Sigmoid colon (tissue), 7 donors: ENCODE measurements around the gene PAFAH2. TPM values are rescaled to one million over a fixed set of nuclear protein-coding genes. Genes with fewer than 3 reads are reported as not detected.

Source experiments
- DNase-seq: peaks from one replicate; pipeline ENCODE4 v3.0.0-alpha.2; 2019
- H3K27ac ChIP-seq, 4 donors: fragments of 200-600 bp; sonication (generic); one replicate each; pipeline ENCODE4 v1.5.1; 2016 to 2019; ENCODE audit warnings: mild to moderate bottlenecking in 1 of 4
- H3K27me3 ChIP-seq, 3 donors: fragments of 200-600 bp; sonication (generic); one replicate each; pipeline ENCODE4 v1.5.1; 2019; ENCODE audit warnings: mild to moderate bottlenecking in 1 of 3
- H3K36me3 ChIP-seq, 4 donors: fragments of 200-600 bp; sonication (generic); one replicate each; pipeline ENCODE4 v1.5.1; 2016 to 2019
- H3K4me1 ChIP-seq, 4 donors: fragments of 200-600 bp; sonication (generic); one replicate each; pipeline ENCODE4 v1.5.1; 2017 to 2019
- H3K4me3 ChIP-seq, 4 donors: fragments of 200-600 bp; sonication (generic); one replicate each; pipeline ENCODE4 v1.5.1; 2017 to 2019; ENCODE audit warnings: mild to moderate bottlenecking in 2 of 4, moderate library complexity in 1 of 4
- H3K9me3 ChIP-seq, 4 donors: fragments of 200-600 bp in 3 of 4; sonication (generic) in 3 of 4; one replicate each; pipeline versions ENCODE4 v1.5.1 to v1.6.1; 2013 to 2019
- EP300 ChIP-seq, 4 donors: sonication (generic); formaldehyde crosslinking; IDR thresholded peaks; one replicate each; pipeline ENCODE4 v1.6.1; 2017; ENCODE audit warnings: antibody characterized with exemption in 4 of 4
- POLR2A ChIP-seq, 2 donors: fragments of 450-650 bp; IDR thresholded peaks; one replicate each; pipeline ENCODE4 v1.6.1; 2016; ENCODE audit warnings: antibody characterized with exemption in 2 of 2, mild to moderate bottlenecking in 2 of 2, moderate library complexity in 2 of 2
- POLR2AphosphoS5 ChIP-seq, 4 donors: sonication (generic); formaldehyde crosslinking; IDR thresholded peaks; one replicate each; pipeline ENCODE4 v1.6.1; 2017; ENCODE audit warnings: antibody characterized with exemption in 4 of 4
- WGBS, 2 donors: extraction: QIAGEN DNeasy Blood & Tissue Kit; methylation state at CpG; one replicate each; pipeline ENCODE4 v1.1.7; 2013; 5-methylcytosine and 5-hydroxymethylcytosine counted together
- intact Hi-C: fragments of 100-400 bp; cut with DNase I; formaldehyde crosslinking; loops from one replicate; pipeline ENCODE4 v1.15.1; 2023
- polyA plus RNA-seq, 3 donors: library from polyadenylated mRNA; stranded (reverse); fragments of 200-250 nt; gene quantifications; one replicate each; pipeline ENCODE4 v1.2.3, GENCODE V29; 2013
- total RNA-seq, 4 donors: library from RNA; depleted of rRNA; stranded (reverse); fragments of >200 nt; gene quantifications; one replicate each; pipeline ENCODE4 v1.1.0, GENCODE V29; 2016
- TF ChIP-seq, protein P1 (sequence below), 4 experiments: fragments of 450-650 bp in 3 of 4; fragments of 200-600 bp in 1 of 4; IDR thresholded peaks; one replicate each; pipeline ENCODE4 v1.5.1; 2016 to 2019; ENCODE audit warnings: antibody characterized with exemption in 4 of 4, mild to moderate bottlenecking in 3 of 4, moderate library complexity in 2 of 4
- donor health status: healthy with polysubstance abuse.
- donor health status: Bipolar disorder and iron deficiency.
- donor health status: healthy.

The PAFAH2 gene
- total and polyA plus RNA-seq, 7 donors: 6.7 to 36.1 (median 12.2) TPM

DNA sequence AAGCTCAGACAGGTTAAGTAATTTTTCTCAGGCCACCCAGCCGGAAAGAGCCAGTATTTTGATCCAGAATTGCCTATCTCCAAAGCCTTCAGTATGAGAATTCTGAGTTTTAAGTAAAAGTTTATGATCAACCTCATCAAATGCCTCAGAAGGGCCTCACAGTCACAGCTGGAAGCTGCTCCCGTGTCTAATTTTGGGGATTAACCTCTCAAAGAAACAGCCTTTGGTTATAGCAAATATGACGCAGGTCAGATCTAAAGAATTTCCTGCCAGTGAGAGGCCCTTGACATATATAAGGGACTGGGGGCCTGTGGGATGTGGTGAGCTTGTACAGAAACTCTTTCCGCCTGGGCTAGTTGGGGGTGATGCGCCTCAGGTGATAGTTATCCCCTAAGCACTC is 26.0 kb upstream of the PAFAH2 start:
- no peaks in the 10 kb centered on the region for H3K27me3 ChIP-seq
- WGBS, 2 donors: 88 to 92% methylated on average over 5 of the region's 5 CpGs
- peaks cover 0 to 27% (median 17%) of the 10 kb centered on the region in 4 donors for H3K4me1 ChIP-seq
- no peaks in the 10 kb centered on the region for H3K36me3 ChIP-seq
- no peak overlapping the region for H3K27ac ChIP-seq
- no peaks in the 10 kb centered on the region for H3K9me3 ChIP-seq
- TF ChIP-seq POLR2AphosphoS5 (IDR thresholded peaks at IDR 0.05) (no peak), EP300 (IDR thresholded peaks at IDR 0.05) (no peak), POLR2A (IDR thresholded peaks at IDR 0.05) (no peak)
- TF ChIP-seq, protein P1, sequence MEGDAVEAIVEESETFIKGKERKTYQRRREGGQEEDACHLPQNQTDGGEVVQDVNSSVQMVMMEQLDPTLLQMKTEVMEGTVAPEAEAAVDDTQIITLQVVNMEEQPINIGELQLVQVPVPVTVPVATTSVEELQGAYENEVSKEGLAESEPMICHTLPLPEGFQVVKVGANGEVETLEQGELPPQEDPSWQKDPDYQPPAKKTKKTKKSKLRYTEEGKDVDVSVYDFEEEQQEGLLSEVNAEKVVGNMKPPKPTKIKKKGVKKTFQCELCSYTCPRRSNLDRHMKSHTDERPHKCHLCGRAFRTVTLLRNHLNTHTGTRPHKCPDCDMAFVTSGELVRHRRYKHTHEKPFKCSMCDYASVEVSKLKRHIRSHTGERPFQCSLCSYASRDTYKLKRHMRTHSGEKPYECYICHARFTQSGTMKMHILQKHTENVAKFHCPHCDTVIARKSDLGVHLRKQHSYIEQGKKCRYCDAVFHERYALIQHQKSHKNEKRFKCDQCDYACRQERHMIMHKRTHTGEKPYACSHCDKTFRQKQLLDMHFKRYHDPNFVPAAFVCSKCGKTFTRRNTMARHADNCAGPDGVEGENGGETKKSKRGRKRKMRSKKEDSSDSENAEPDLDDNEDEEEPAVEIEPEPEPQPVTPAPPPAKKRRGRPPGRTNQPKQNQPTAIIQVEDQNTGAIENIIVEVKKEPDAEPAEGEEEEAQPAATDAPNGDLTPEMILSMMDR (IDR thresholded peaks at IDR 0.05): no peak
- no peak for DNase-seq
- intact Hi-C loops: no loop called here
- H3K4me3 ChIP-seq: no peak overlapping the region

DNA sequence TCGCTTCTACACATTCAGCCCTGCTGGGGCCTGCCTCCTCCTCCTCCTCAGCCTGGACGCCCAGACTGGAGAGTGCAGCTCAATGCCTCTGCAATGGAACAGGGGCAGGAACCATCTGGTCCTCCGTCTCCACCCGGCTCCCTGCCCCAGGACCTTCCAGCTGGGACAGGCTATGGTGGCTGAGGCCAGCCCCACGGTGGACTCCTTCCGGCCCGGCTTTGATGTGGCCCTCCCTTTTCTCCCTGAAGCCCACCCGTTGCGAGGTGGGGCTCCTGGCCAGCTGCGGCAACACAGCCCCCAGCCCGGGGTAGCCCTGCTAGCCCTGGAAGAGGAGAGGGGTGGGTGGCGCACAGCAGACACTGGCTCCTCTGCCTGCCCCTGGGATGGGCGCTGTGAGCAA is 25.1 kb upstream of the PAFAH2 start:
- WGBS, 2 donors: 89 to 90% methylated on average over 13 of the region's 13 CpGs
- Histone ChIP-seq H3K36me3 (no peaks in the 10 kb centered on the region), H3K27ac (no peak overlapping the region), H3K4me3 (no peak overlapping the region), H3K27me3 (no peaks in the 10 kb centered on the region), H3K4me1 (peaks cover 0 to 27% (median 17%) of the 10 kb centered on the region in 4 donors), H3K9me3 (no peaks in the 10 kb centered on the region)
- intact Hi-C loops: no loop called here
- TF ChIP-seq, protein P1 (IDR thresholded peaks at IDR 0.05): no peak
- TF ChIP-seq EP300 (IDR thresholded peaks at IDR 0.05) (no peak), POLR2AphosphoS5 (IDR thresholded peaks at IDR 0.05) (no peak), POLR2A (IDR thresholded peaks at IDR 0.05) (no peak)
- DNase-seq: no peak

DNA sequence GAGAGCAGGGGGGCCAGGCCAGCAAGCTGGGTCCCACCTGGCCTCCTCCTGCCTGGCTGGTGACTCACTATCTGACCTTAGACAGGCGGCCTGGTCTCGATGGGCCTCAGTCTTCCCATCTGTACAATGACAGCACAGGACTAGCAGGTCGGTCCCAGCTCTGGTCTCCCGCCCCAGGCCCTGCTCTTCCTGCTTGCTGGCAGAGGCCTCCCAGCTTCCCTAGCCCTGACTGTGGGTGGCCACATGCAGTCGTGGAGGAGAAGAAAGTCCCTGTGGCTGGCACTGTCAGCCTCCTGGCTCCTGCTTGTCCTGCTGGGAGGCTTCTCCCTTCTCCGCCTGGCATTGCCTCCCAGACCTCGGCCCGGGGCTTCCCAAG is 24.5 kb upstream of the PAFAH2 start:
- Histone ChIP-seq H3K4me3 (no peak overlapping the region), H3K9me3 (no peaks in the 10 kb centered on the region), H3K27ac (peak overlapping the region in 2 of 4 donors; percentile 5 to 47), H3K36me3 (no peaks in the 10 kb centered on the region), H3K27me3 (no peaks in the 10 kb centered on the region), H3K4me1 (peaks cover 0 to 27% (median 17%) of the 10 kb centered on the region in 4 donors)
- 82 to 85% methylated on average over 8 of the region's 8 CpGs for WGBS, 2 donors
- no peak for DNase-seq
- no peak for TF ChIP-seq POLR2AphosphoS5 (IDR thresholded peaks at IDR 0.05)
- intact Hi-C loops: no loop called here

DNA sequence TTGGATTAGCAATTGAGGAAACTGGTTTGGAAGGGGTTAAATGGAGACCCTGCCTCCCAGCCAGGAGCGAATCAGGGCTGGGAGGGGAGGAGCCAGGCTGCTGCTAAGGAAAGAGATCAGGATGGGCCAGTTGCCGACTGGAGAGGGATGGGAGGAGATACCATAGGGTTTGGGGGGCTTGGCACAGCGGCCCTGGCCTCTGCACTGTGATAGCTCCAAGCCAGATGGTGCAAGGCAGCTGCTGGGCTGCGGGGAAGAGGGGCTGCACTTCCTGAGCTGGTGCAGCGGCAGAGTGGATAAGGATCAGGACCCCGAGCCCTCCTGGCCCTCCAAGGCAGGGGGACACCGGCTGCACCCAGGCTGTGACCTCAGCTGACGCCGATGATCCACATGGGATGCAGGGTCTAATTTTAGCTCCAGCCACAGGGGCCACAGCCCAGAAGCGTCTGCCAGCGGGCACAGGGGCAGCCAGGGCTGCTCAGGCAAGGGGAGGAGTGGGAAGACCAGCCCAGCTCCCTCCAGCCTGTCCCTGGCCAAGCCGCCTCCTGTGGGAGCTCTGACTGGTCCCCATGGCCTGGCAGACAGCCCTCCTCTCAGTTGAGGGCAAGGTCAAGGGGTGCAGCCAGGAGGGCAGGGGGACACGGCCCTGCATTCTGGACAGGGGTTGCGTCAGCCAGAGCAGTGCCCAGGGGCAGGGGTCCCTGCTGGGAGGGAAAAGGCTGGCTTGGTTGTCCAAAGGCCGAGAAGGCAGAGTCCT is 24.0 kb upstream of the PAFAH2 start, which contains the start of gene EXTL1:
EXTL1 (plus strand) TSS at position 129 of the 757 bp plus-strand sequence. CDS start 872 bp downstream, outside the sequence.
- no peak for DNase-seq
- H3K27me3 ChIP-seq: no peaks in the 10 kb centered on the region
- peak within 1 kb of the TSS in 2 of 4 donors; percentile 5 to 47 for H3K27ac ChIP-seq
- no peak for TF ChIP-seq POLR2A (IDR thresholded peaks at IDR 0.05)
- peak in 2 of 4 donors; percentile 17 to 48 for TF ChIP-seq POLR2AphosphoS5 (IDR thresholded peaks at IDR 0.05)
- intact Hi-C loops: no loop called here
- peak within 1 kb of the TSS in 3 of 4 donors; percentile 11 to 39 (median 11) for H3K4me3 ChIP-seq
- H3K36me3 ChIP-seq: no peaks in the 10 kb centered on the region
- peaks cover 0 to 27% (median 17%) of the 10 kb centered on the region in 4 donors for H3K4me1 ChIP-seq
- H3K9me3 ChIP-seq: no peaks in the 10 kb centered on the region
- WGBS, 2 donors: 57 to 60% methylated on average over 15 of the region's 15 CpGs

- no peaks in the 10 kb centered on the region for H3K36me3 ChIP-seq
- no peaks in the 10 kb centered on the region for H3K9me3 ChIP-seq
- peak overlapping the region in 1 of 4 donors; percentile 39 for H3K4me3 ChIP-seq
- no peak for DNase-seq
- WGBS, 2 donors: 73% methylated on average over 6 of the region's 6 CpGs
- no peak for TF ChIP-seq EP300 (IDR thresholded peaks at IDR 0.05)
- no peak for TF ChIP-seq POLR2AphosphoS5 (IDR thresholded peaks at IDR 0.05)
- TF ChIP-seq, protein P1 (IDR thresholded peaks at IDR 0.05): no peak
- TF ChIP-seq POLR2A (IDR thresholded peaks at IDR 0.05): no peak
- intact Hi-C loops: no loop called here
- peaks cover 0 to 27% (median 17%) of the 10 kb centered on the region in 4 donors for H3K4me1 ChIP-seq
- H3K27ac ChIP-seq: peak overlapping the region in 1 of 4 donors; percentile 47
- no peaks in the 10 kb centered on the region for H3K27me3 ChIP-seq
Measured at GRCh38 chr1:26020941-26021646, 23.2 kb upstream of the PAFAH2 start.
